ENCODE data around the gene ANKRD28. TPM values are rescaled to one million over a fixed set of nuclear protein-coding genes. Genes with fewer than 3 reads are reported as not detected.

Gene ANKRD28
- total RNA-seq, 4 donors from 2014 or later = 20.0 to 86.8 (median 37.6) TPM

DNA sequence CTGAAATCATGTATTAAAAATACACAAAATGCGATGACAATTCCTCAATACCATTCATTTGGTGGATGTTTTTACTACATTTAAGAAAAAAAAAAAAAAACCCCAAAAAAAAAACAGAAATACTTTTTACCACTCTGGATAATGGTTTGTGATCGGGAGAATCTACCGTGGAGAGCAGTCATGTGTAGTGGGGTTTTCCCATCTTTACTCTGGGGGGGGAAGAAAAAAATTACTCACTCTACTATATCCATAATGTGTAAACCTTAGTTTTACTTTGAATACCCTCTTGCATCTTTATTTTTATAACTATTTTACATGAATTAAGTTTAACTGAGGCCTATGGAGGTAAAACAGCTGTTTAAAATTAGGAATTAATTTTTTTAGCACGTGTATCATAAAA, 83.3 kb downstream of the ANKRD28 start:
- H3K4me1 ChIP-seq = no peaks in the 10 kb centered on the region
- H3K36me3 ChIP-seq = no peaks in the 10 kb centered on the region
- TF ChIP-seq POLR2A (IDR thresholded peaks at IDR 0.05) = no peak
- TF ChIP-seq, protein P1, sequence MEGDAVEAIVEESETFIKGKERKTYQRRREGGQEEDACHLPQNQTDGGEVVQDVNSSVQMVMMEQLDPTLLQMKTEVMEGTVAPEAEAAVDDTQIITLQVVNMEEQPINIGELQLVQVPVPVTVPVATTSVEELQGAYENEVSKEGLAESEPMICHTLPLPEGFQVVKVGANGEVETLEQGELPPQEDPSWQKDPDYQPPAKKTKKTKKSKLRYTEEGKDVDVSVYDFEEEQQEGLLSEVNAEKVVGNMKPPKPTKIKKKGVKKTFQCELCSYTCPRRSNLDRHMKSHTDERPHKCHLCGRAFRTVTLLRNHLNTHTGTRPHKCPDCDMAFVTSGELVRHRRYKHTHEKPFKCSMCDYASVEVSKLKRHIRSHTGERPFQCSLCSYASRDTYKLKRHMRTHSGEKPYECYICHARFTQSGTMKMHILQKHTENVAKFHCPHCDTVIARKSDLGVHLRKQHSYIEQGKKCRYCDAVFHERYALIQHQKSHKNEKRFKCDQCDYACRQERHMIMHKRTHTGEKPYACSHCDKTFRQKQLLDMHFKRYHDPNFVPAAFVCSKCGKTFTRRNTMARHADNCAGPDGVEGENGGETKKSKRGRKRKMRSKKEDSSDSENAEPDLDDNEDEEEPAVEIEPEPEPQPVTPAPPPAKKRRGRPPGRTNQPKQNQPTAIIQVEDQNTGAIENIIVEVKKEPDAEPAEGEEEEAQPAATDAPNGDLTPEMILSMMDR (IDR thresholded peaks at IDR 0.05) = no peak
- H3K9me3 ChIP-seq = no peaks in the 10 kb centered on the region
- intact Hi-C loops (cut with DNase I; ENCODE audit: low total_unique reads) = no loop called here
- no peak overlapping the region for H3K4me3 ChIP-seq
- DNase-seq = no peak
- H3K27ac ChIP-seq = no peak overlapping the region
- no peaks in the 10 kb centered on the region for H3K27me3 ChIP-seq

DNA sequence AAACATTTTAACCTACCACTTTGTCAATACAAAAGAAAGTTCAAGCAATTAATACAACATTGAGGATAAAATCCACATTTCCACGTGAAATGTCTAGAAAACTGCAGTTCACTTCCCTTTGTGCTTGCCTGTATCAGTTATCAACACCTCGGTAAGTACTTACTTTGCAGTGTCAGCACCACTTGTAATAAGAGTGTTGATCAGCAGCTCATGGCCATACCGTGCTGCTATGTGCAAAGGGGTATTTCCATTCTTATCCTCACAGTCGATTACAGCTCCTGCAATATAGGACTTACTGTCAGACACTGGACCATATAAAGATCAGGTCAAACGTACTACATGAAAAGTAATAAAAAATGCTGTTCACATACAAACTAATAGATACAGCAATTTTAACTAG, 84.4 kb downstream of the ANKRD28 start:
- Histone ChIP-seq H3K36me3 (no peaks in the 10 kb centered on the region), H3K27ac (no peak overlapping the region), H3K4me3 (no peak overlapping the region), H3K4me1 (no peaks in the 10 kb centered on the region), H3K9me3 (no peaks in the 10 kb centered on the region), H3K27me3 (no peaks in the 10 kb centered on the region)
- intact Hi-C loops (cut with DNase I; ENCODE audit: low total_unique reads) = no loop called here
- no peak for TF ChIP-seq POLR2A (IDR thresholded peaks at IDR 0.05)
- no peak for DNase-seq

DNA sequence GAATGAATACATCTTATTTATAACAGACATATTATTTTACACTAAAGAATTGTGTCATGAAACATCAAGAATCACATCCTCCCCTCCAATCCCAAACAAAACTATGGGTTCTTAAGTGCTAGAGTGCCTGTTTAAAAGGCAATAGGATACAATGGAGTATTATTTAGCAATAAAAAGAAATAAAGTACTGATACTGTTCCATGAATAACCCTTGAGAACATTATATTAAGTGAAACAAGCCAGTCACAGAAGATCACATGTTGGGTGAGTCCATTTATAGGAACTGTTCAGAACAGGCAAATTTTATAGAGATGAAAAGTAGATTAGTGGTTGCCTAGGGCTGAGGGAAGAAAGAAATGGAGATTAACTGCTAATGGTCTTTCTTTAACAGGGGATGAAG, 86.5 kb downstream of the ANKRD28 start:
- H3K4me1 ChIP-seq = no peaks in the 10 kb centered on the region
- H3K27ac ChIP-seq = no peak overlapping the region
- H3K27me3 ChIP-seq = no peaks in the 10 kb centered on the region
- H3K4me3 ChIP-seq = no peak overlapping the region
- no peaks in the 10 kb centered on the region for H3K36me3 ChIP-seq
- no peaks in the 10 kb centered on the region for H3K9me3 ChIP-seq
- intact Hi-C loops (cut with DNase I; ENCODE audit: low total_unique reads) = no loop called here
- DNase-seq = no peak
- TF ChIP-seq, protein P1 (IDR thresholded peaks at IDR 0.05) = no peak
- TF ChIP-seq POLR2A (IDR thresholded peaks at IDR 0.05) = no peak

DNA sequence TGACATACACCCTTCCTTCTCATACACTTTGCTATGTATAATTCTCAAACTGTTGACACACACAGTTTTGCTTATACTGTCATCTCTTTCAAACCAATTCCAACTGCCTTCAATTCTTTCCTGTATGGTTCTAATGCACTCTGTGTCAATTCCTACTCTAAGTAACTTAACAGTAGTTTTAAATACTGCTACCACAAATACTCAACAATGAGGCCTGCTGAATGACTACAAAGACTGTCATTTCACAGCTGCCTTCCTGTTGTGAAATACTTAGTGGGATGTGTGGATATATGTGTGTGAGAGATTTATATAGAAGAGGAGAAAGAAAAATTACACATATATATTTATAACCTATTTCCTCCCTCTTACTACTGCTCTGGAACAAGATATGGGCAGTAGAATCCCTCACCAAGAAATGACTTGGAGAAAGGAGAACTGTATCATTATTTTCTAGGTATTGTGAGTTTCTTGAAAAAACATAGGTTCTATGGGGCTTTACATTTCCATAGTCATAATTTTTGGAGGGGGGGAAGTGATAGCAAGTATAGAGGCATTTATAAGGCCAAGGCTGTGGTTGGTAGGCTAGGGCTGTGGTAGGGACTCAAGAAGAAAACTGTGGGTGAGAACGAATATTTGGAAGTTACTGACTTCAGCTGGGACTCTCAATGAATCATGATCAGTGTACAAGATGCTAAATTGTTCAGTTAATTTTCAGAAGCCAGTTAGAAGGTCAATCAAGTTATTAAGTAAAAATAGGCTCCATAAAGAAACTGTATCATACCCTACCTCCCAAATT, 88.7 kb downstream of the ANKRD28 start:
- intact Hi-C loops (cut with DNase I; ENCODE audit: low total_unique reads) = no loop called here
- Histone ChIP-seq H3K4me1 (no peaks in the 10 kb centered on the region), H3K9me3 (no peaks in the 10 kb centered on the region), H3K4me3 (no peak overlapping the region), H3K27ac (no peak overlapping the region), H3K27me3 (no peaks in the 10 kb centered on the region), H3K36me3 (no peaks in the 10 kb centered on the region)
- no peak for DNase-seq
- no peak for TF ChIP-seq POLR2A (IDR thresholded peaks at IDR 0.05)
- TF ChIP-seq, protein P1 (IDR thresholded peaks at IDR 0.05) = no peak

DNA sequence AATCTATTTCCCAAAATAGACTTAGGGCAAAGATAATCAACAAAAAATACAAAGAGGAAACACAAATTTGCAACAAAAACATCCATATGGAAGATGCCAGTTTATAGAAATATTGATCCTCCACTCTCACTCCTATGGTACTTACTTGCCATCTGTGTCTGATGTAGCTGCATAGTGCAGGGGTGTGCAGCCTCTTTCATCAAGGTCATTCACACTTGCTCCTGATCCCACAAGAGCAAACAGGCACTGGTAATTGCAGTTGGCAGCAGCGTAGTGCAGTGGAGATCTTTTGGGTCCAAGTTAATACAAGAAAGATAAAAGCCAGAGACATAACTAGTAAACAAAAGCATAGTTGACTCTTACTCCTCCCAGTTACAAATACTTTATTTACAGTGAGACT, 90.0 kb downstream of the ANKRD28 start:
- intact Hi-C loops (cut with DNase I; ENCODE audit: low total_unique reads) = no loop called here
- no peaks in the 10 kb centered on the region for H3K9me3 ChIP-seq
- no peaks in the 10 kb centered on the region for H3K36me3 ChIP-seq
- no peaks in the 10 kb centered on the region for H3K4me1 ChIP-seq
- H3K27ac ChIP-seq = no peak overlapping the region
- TF ChIP-seq, protein P1 (IDR thresholded peaks at IDR 0.05) = no peak
- no peak for TF ChIP-seq POLR2A (IDR thresholded peaks at IDR 0.05)
- H3K27me3 ChIP-seq = no peaks in the 10 kb centered on the region
- DNase-seq = no peak
- no peak overlapping the region for H3K4me3 ChIP-seq

All from uterus (tissue), 4 donors.